Measurements from ENCODE around the gene PKP4. TPM values are rescaled to one million over a fixed set of nuclear protein-coding genes. Genes with fewer than 3 reads are reported as not detected.

Gene PKP4
- total RNA-seq, 1 experiment from 2014 or later, result 55.2 TPM

DNA sequence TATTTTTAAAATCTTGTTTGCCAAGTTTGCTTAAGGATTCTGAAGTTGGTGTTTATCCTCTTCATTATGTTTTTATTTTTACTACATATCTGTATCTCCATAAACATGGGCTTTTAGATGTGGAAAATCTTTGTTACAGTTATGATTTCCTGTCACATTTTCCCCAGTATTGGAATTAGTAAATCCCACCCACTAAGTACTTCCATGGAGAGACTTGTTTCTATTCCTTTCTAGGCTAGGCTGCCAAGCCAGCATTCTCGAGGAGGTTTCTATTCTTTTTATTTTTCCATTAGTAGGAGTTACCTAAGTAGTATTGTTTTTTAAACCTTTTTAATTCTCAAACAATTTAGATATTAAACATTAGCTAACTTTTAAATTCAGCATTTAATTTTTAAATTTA, 22.1 kb downstream of the PKP4 start:
- Histone ChIP-seq H3K36me3 (ENCODE audit: control insufficient read depth in 1 of 2, insufficient read depth in 2 of 2, low read length in 2 of 2) (no peaks in the 10 kb centered on the region), H2AFZ (ENCODE audit: low read depth, low read length, poor library complexity, severe bottlenecking) (no peak overlapping the region), H3K9me3 (ENCODE audit: control insufficient read depth in 1 of 2, insufficient read depth in 1 of 2, low read depth in 1 of 2, low read length in 2 of 2) (no peaks in the 10 kb centered on the region), H3K9ac (ENCODE audit: low read length) (no peak overlapping the region), H3K4me3 (replicated peaks in 1 of 2; ENCODE audit: low read depth in 1 of 2, low read length in 2 of 2) (no peak overlapping the region), H3K27me3 (ENCODE audit: insufficient read depth, low read length) (no peaks in the 10 kb centered on the region), H3K4me2 (ENCODE audit: low read length) (no peak overlapping the region), H3K9me2 (ENCODE audit: insufficient read depth) (no peaks in the 10 kb centered on the region), H3K27ac (ENCODE audit: low read depth, low read length) (no peak overlapping the region), H4K20me1 (ENCODE audit: insufficient read depth) (no peaks in the 10 kb centered on the region; the same call in 1 of the 2 replicates), H3K4me1 (ENCODE audit: control insufficient read depth in 1 of 2, insufficient read depth in 2 of 2, low read length in 2 of 2) (peaks cover 0 to 16% of the 10 kb centered on the region in 2 experiments; a peak in 3 of 4 replicates), H3K79me2 (ENCODE audit: insufficient read depth, low read length) (peaks cover 44% of the 10 kb centered on the region)
- intact Hi-C loops (cut with micrococcal nuclease), result no loop called here
- DNase-seq (ENCODE audit: low read depth, low spot score), result no peak
- no TSS peak for BruUV-seq (replicated peaks)
- RAD21 ChIA-PET (ENCODE audit: low non-redundant PET in 1 of 2, low total read pairs in 2 of 2, uncharacterized antibody in 2 of 2, unreplicated experiment in 2 of 2), result no interaction called here
- no peak for TF ChIP-seq POLR2A (IDR thresholded peaks at IDR 0.05; ENCODE audit: borderline replicate concordance, extremely low read depth, insufficient read depth, insufficient read length)
- TF ChIP-seq, protein P1, sequence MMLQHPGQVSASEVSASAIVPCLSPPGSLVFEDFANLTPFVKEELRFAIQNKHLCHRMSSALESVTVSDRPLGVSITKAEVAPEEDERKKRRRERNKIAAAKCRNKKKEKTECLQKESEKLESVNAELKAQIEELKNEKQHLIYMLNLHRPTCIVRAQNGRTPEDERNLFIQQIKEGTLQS (IDR thresholded peaks at IDR 0.05), result no peak
- no peak for TF ChIP-seq EZH2 (IDR thresholded peaks at IDR 0.05)
- TF ChIP-seq CEBPB (IDR thresholded peaks at IDR 0.05; ENCODE audit: low read depth), result no peak
- no peak for TF ChIP-seq TCF7L2 (IDR thresholded peaks at IDR 0.05; ENCODE audit: borderline replicate concordance, extremely low read depth, insufficient read depth, insufficient read length)
- TF ChIP-seq CBX3 (IDR thresholded peaks at IDR 0.05; ENCODE audit: low read depth), result no peak
- TF ChIP-seq POLR2AphosphoS5 (IDR thresholded peaks at IDR 0.05; ENCODE audit: low read depth, low read length), result no peak
- no peak for TF ChIP-seq YY1 (IDR thresholded peaks at IDR 0.05; ENCODE audit: extremely low read depth, insufficient replicate concordance, low read depth, low read length)
- TF ChIP-seq, protein P2, sequence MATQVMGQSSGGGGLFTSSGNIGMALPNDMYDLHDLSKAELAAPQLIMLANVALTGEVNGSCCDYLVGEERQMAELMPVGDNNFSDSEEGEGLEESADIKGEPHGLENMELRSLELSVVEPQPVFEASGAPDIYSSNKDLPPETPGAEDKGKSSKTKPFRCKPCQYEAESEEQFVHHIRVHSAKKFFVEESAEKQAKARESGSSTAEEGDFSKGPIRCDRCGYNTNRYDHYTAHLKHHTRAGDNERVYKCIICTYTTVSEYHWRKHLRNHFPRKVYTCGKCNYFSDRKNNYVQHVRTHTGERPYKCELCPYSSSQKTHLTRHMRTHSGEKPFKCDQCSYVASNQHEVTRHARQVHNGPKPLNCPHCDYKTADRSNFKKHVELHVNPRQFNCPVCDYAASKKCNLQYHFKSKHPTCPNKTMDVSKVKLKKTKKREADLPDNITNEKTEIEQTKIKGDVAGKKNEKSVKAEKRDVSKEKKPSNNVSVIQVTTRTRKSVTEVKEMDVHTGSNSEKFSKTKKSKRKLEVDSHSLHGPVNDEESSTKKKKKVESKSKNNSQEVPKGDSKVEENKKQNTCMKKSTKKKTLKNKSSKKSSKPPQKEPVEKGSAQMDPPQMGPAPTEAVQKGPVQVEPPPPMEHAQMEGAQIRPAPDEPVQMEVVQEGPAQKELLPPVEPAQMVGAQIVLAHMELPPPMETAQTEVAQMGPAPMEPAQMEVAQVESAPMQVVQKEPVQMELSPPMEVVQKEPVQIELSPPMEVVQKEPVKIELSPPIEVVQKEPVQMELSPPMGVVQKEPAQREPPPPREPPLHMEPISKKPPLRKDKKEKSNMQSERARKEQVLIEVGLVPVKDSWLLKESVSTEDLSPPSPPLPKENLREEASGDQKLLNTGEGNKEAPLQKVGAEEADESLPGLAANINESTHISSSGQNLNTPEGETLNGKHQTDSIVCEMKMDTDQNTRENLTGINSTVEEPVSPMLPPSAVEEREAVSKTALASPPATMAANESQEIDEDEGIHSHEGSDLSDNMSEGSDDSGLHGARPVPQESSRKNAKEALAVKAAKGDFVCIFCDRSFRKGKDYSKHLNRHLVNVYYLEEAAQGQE (IDR thresholded peaks at IDR 0.05; ENCODE audit: low read depth), result no peak
- TF ChIP-seq FOSL1 (IDR thresholded peaks at IDR 0.05; ENCODE audit: low read depth), result no peak
- TF ChIP-seq, protein P3, sequence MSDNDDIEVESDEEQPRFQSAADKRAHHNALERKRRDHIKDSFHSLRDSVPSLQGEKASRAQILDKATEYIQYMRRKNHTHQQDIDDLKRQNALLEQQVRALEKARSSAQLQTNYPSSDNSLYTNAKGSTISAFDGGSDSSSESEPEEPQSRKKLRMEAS (IDR thresholded peaks at IDR 0.05), result no peak
- no peak for TF ChIP-seq EGR1 (IDR thresholded peaks at IDR 0.05; ENCODE audit: low read depth)
- no peak for TF ChIP-seq EZH2phosphoT487 (IDR thresholded peaks at IDR 0.05; ENCODE audit: borderline replicate concordance)
- TF ChIP-seq RAD21 (IDR thresholded peaks at IDR 0.05; ENCODE audit: low read depth), result no peak
- TF ChIP-seq SIN3A (IDR thresholded peaks at IDR 0.05; ENCODE audit: low read depth), result no peak
- TF ChIP-seq, protein P4, sequence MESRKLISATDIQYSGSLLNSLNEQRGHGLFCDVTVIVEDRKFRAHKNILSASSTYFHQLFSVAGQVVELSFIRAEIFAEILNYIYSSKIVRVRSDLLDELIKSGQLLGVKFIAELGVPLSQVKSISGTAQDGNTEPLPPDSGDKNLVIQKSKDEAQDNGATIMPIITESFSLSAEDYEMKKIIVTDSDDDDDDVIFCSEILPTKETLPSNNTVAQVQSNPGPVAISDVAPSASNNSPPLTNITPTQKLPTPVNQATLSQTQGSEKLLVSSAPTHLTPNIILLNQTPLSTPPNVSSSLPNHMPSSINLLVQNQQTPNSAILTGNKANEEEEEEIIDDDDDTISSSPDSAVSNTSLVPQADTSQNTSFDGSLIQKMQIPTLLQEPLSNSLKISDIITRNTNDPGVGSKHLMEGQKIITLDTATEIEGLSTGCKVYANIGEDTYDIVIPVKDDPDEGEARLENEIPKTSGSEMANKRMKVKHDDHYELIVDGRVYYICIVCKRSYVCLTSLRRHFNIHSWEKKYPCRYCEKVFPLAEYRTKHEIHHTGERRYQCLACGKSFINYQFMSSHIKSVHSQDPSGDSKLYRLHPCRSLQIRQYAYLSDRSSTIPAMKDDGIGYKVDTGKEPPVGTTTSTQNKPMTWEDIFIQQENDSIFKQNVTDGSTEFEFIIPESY (IDR thresholded peaks at IDR 0.05; ENCODE audit: extremely low read depth, insufficient replicate concordance, low read length), result no peak
- TF ChIP-seq JUND (IDR thresholded peaks at IDR 0.05), result no peak
- ATAC-seq, result no peak
- POLR2A ChIA-PET, result no interaction called here
- CTCF ChIA-PET, result no interaction called here

All from HCT116 (cell line).